K562 (cell line): ENCODE data around the gene WWOX. TPM values are rescaled to one million over a fixed set of nuclear protein-coding genes. Genes with fewer than 3 reads are reported as not detected.

Experiments
- MCM3 ChIP-seq: fragments of 450-650 bp; IDR thresholded peaks from 2 replicates; pipeline ENCODE4 v1.6.1; 2016
- NFYB ChIP-seq: IDR thresholded peaks from 2 replicates; pipeline ENCODE4 v1.6.1; 2011; ENCODE audit warnings: mild to moderate bottlenecking, moderate library complexity; ENCODE audit not compliant: insufficient read length; ENCODE audit errors: extremely low read depth
- PML ChIP-seq: IDR thresholded peaks from 2 replicates; pipeline ENCODE4 v1.6.1; 2012; ENCODE audit warnings: low read length, inconsistent platforms
- POLR2A ChIP-seq: fragments of 450-650 bp; conservative IDR thresholded peaks from 2 replicates; pipeline ENCODE4 v1.6.1; 2016
- SUPT5H ChIP-seq: fragments of 450-650 bp; IDR thresholded peaks from 2 replicates; pipeline ENCODE4 v1.6.1; 2016
- TAF9B ChIP-seq: fragments of 450-650 bp; IDR thresholded peaks from 2 replicates; pipeline ENCODE4 v1.6.1; 2018; ENCODE audit warnings: mild to moderate bottlenecking; ENCODE audit not compliant: partially characterized antibody
- TEAD4 ChIP-seq, 2 experiments: sonication (generic) in 1 of 2; formaldehyde crosslinking in 1 of 2; IDR thresholded peaks; 2 replicates each; pipeline versions ENCODE4 v1.6.1 to v1.8.0; 2012 to 2022; ENCODE audit warnings: borderline replicate concordance in 1 of 2, inconsistent platforms in 1 of 2, low read length in 1 of 2, mild to moderate bottlenecking in 1 of 2, missing genetic modification reagents in 1 of 2
- ZBTB7A ChIP-seq: IDR thresholded peaks from 2 replicates; pipeline ENCODE4 v1.6.1; 2011; ENCODE audit warnings: low read depth, mild to moderate bottlenecking, low read length, moderate library complexity, borderline replicate concordance; ENCODE audit not compliant: control insufficient read depth
- ZNF445 ChIP-seq: fragments of 250-450 bp; sonication (Bioruptor Pico); IDR thresholded peaks from 2 replicates; pipeline ENCODE4 v1.4.0; 2020; ENCODE audit warnings: low read depth, mild to moderate bottlenecking, moderate library complexity
- ZNF699 ChIP-seq: fragments of 250-450 bp; sonication (Bioruptor Pico); IDR thresholded peaks from 2 replicates; pipeline ENCODE4 v1.8.0; 2021; ENCODE audit warnings: mild to moderate bottlenecking, moderate library complexity; ENCODE audit not compliant: insufficient replicate concordance
- polyA plus RNA-seq, 8 experiments: library from polyadenylated mRNA; depleted of rRNA in 4 of 8; stranded (reverse) in 5 of 8; unstranded in 3 of 8; fragments of >200 nt; fragmentation: Nextera tagmentation in 2 of 8; fragmentation: Illumina TruSeq in 1 of 8; extraction: Ambion mirVana in 2 of 8; extraction: Trizol in 1 of 8; gene quantifications; 2 replicates each; pipeline versions ENCODE4 v1.2.1 to v1.2.3, GENCODE V29; 2011 to 2014; ENCODE audit warnings: inconsistent platforms in 1 of 8, missing spikeins in 1 of 8
- total RNA-seq, 7 experiments: library from RNA; depleted of rRNA in 6 of 7; stranded (reverse); fragments of >200 nt in 6 of 7; fragmentation: Illumina TruSeq in 2 of 7; extraction: Trizol in 2 of 7; gene quantifications; 2 replicates each; pipeline versions ENCODE4 v1.2.1 to v1.2.3, GENCODE V29; 2011 to 2021; ENCODE audit warnings: low replicate concordance in 1 of 7
- TF ChIP-seq, protein P1 (sequence below), 2 experiments: IDR thresholded peaks in 1 of 2; conservative IDR thresholded peaks in 1 of 2; 2 replicates each; pipeline ENCODE4 v1.6.1; 2016; ENCODE audit warnings: low read depth in 2 of 2, mild to moderate bottlenecking in 1 of 2, missing compliant biosample characterization in 1 of 2, missing genetic modification characterization in 1 of 2, moderate library complexity in 1 of 2
- TF ChIP-seq, protein P2 (sequence below), 2 experiments: IDR thresholded peaks; 2 replicates each; pipeline ENCODE4 v1.6.1; 2011; ENCODE audit warnings: borderline replicate concordance in 1 of 2, control low read depth in 1 of 2, low read depth in 1 of 2, low read length in 1 of 2, mild to moderate bottlenecking in 1 of 2, mixed read lengths in 1 of 2, moderate library complexity in 1 of 2; ENCODE audit not compliant: insufficient read depth in 1 of 2, insufficient read length in 1 of 2, poor library complexity in 1 of 2, severe bottlenecking in 1 of 2; ENCODE audit errors: extremely low read depth in 1 of 2
- TF ChIP-seq, protein P3 (sequence below): fragments of 250-450 bp; sonication (Bioruptor Pico); IDR thresholded peaks from 2 replicates; pipeline ENCODE4 v1.8.0; 2022; ENCODE audit warnings: moderate library complexity, mild to moderate bottlenecking, inconsistent platforms
- TF ChIP-seq, protein P4 (sequence below): sonication (generic); formaldehyde crosslinking; IDR thresholded peaks from 2 replicates; pipeline ENCODE4 v1.8.1; 2023; ENCODE audit warnings: mild to moderate bottlenecking, missing genetic modification reagents
- TF ChIP-seq, protein P5 (sequence below): sonication (generic); formaldehyde crosslinking; IDR thresholded peaks from 2 replicates; pipeline ENCODE4 v1.4.0; 2020; ENCODE audit warnings: mild to moderate bottlenecking, missing genetic modification reagents
- TF ChIP-seq, protein P6 (sequence below): fragments of 250-450 bp; sonication (Bioruptor Pico); IDR thresholded peaks from 2 replicates; pipeline ENCODE4 v1.4.0; 2020; ENCODE audit warnings: mild to moderate bottlenecking

Gene WWOX
- total and polyA plus RNA-seq, 9 of the 15 experiments (the other 6 are each of a cell fraction or from before 2014, with no cell fraction given) = 1.6 to 22.7 (median 8.1) TPM

DNA sequence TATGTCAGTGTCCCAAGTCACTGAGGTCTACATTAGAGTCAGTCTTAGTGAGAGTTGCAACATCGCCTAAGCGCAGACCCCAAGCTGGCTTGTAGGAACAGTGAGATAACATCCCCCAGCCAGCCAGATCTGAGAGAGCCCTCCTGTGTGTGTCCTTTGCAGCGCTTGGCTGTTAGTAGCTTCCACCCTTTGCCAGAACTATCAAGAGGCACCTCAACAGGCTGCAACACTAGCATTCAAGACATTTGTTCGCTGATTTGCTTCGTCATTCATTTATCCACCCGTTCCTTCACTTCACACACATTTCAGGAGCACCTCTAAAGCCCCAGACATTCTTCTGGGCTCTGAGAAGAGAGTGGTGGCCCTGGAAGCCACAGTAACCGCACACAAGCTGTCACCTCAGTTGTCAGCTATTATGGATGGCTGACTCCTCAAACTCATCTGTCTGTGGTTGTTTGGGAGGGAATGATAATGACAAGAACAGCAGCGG is 289.6 kb downstream of the WWOX start (continued):
- TF ChIP-seq TAF9B = no peak
- TF ChIP-seq, protein P1, sequence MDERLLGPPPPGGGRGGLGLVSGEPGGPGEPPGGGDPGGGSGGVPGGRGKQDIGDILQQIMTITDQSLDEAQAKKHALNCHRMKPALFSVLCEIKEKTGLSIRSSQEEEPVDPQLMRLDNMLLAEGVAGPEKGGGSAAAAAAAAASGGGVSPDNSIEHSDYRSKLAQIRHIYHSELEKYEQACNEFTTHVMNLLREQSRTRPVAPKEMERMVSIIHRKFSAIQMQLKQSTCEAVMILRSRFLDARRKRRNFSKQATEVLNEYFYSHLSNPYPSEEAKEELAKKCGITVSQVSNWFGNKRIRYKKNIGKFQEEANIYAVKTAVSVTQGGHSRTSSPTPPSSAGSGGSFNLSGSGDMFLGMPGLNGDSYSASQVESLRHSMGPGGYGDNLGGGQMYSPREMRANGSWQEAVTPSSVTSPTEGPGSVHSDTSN (CRISPR knock-in tag; IDR thresholded peaks at IDR 0.05; ENCODE audit: low read depth) = no peak; the same call in 1 of the 2 replicates
- TF ChIP-seq, protein P1 (tag; conservative IDR thresholded peaks at IDR 0.05; ENCODE audit: low read depth) = peak; percentile 66
- TF ChIP-seq, protein P2, sequence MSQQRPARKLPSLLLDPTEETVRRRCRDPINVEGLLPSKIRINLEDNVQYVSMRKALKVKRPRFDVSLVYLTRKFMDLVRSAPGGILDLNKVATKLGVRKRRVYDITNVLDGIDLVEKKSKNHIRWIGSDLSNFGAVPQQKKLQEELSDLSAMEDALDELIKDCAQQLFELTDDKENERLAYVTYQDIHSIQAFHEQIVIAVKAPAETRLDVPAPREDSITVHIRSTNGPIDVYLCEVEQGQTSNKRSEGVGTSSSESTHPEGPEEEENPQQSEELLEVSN (IDR thresholded peaks at IDR 0.05; ENCODE audit: borderline replicate concordance in 1 of 2, extremely low read depth in 1 of 2, insufficient read depth in 1 of 2, insufficient read length in 1 of 2, low read depth in 1 of 2, low read length in 1 of 2, poor library complexity in 1 of 2, severe bottlenecking in 1 of 2) = no peak
- TF ChIP-seq, protein P3, sequence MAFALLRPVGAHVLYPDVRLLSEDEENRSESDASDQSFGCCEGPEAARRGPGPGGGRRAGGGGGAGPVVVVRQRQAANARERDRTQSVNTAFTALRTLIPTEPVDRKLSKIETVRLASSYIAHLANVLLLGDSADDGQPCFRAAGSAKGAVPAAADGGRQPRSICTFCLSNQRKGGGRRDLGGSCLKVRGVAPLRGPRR (CRISPR knock-in tag) = no peak
- no peak for TF ChIP-seq POLR2A
- TF ChIP-seq ZBTB7A = no peak
- no peak for TF ChIP-seq NFYB
- TF ChIP-seq, protein P4, sequence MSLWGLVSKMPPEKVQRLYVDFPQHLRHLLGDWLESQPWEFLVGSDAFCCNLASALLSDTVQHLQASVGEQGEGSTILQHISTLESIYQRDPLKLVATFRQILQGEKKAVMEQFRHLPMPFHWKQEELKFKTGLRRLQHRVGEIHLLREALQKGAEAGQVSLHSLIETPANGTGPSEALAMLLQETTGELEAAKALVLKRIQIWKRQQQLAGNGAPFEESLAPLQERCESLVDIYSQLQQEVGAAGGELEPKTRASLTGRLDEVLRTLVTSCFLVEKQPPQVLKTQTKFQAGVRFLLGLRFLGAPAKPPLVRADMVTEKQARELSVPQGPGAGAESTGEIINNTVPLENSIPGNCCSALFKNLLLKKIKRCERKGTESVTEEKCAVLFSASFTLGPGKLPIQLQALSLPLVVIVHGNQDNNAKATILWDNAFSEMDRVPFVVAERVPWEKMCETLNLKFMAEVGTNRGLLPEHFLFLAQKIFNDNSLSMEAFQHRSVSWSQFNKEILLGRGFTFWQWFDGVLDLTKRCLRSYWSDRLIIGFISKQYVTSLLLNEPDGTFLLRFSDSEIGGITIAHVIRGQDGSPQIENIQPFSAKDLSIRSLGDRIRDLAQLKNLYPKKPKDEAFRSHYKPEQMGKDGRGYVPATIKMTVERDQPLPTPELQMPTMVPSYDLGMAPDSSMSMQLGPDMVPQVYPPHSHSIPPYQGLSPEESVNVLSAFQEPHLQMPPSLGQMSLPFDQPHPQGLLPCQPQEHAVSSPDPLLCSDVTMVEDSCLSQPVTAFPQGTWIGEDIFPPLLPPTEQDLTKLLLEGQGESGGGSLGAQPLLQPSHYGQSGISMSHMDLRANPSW (CRISPR knock-in tag) = no peak
- peak; percentile 45; the same call in 1 of the 2 replicates for TF ChIP-seq PML
- TF ChIP-seq, protein P5, sequence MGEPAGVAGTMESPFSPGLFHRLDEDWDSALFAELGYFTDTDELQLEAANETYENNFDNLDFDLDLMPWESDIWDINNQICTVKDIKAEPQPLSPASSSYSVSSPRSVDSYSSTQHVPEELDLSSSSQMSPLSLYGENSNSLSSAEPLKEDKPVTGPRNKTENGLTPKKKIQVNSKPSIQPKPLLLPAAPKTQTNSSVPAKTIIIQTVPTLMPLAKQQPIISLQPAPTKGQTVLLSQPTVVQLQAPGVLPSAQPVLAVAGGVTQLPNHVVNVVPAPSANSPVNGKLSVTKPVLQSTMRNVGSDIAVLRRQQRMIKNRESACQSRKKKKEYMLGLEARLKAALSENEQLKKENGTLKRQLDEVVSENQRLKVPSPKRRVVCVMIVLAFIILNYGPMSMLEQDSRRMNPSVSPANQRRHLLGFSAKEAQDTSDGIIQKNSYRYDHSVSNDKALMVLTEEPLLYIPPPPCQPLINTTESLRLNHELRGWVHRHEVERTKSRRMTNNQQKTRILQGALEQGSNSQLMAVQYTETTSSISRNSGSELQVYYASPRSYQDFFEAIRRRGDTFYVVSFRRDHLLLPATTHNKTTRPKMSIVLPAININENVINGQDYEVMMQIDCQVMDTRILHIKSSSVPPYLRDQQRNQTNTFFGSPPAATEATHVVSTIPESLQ (CRISPR knock-in tag) = no peak
- no peak for TF ChIP-seq MCM3
- TF ChIP-seq, protein P6, sequence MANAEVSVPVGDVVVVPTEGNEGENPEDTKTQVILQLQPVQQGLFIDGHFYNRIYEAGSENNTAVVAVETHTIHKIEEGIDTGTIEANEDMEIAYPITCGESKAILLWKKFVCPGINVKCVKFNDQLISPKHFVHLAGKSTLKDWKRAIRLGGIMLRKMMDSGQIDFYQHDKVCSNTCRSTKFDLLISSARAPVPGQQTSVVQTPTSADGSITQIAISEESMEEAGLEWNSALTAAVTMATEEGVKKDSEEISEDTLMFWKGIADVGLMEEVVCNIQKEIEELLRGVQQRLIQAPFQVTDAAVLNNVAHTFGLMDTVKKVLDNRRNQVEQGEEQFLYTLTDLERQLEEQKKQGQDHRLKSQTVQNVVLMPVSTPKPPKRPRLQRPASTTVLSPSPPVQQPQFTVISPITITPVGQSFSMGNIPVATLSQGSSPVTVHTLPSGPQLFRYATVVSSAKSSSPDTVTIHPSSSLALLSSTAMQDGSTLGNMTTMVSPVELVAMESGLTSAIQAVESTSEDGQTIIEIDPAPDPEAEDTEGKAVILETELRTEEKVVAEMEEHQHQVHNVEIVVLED (CRISPR knock-in tag) = no peak
- no peak for TF ChIP-seq SUPT5H
- TF ChIP-seq ZNF445 = no peak
- TF ChIP-seq ZNF699 = no peak
- peak; percentile 65; the same call in 1 of the 2 replicates for TF ChIP-seq TEAD4 (IDR thresholded peaks at IDR 0.05; ENCODE audit: low read length)
- TF ChIP-seq TEAD4 (CRISPR knock-in tag; IDR thresholded peaks at IDR 0.05; ENCODE audit: borderline replicate concordance) = no peak
